Activated effector memory CD4-positive, alpha-beta T cell treated with anti-CD3 and anti-CD28 coated beads, Interleukin-2, amount 50 U/mL, for 16 hours (primary cell): ENCODE data around the gene PIK3R1.

ENCODE experiments used
- DNase-seq: peaks from one replicate; pipeline ENCODE4 v3.0.0-alpha.2; 2020

The PIK3R1 gene

DNA sequence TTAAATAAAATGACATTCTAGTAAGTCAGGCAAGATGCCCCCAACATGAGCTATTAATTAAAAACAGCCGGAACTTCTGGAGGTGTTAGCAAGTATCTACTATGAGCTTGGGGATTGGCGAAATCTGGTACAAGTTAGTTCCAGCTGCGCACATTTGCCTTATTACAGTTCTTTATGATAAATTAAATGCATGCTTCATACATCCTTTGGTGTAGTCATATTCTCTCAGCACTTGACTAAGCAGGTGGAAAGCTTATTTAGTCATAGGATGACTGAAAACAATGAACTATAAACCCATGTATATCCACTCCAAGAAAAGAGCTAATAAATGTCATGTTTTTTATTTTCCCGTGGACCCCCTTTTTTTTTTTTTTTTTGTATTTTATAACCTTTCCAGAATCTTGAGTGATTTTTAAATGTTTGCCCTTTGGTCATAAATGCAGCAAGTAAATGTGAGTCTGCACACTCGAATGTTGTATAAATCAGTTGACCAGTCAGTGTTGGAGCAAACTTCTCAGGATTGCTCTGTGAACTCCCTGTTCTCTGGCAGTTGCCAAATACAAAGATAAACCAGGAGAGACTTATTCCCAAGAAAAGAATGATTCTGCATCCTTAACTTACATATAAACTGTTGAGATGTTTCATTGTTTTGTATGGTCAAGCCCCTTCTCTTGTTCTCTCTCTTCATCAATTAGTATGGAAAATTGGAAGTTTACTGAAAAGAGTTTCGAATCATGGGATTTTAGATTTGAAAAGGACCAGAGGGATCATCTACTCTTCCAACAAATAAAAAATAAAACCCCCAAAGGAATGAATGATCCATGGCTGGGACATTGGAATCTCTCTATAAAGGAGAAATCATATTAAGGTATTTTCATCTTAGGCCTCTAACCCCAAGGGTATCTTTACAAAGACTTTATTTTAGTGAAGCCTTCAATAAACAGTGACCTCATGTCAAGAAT, 38.3 kb downstream of the PIK3R1 start:
- DNase-seq: no peak

DNA sequence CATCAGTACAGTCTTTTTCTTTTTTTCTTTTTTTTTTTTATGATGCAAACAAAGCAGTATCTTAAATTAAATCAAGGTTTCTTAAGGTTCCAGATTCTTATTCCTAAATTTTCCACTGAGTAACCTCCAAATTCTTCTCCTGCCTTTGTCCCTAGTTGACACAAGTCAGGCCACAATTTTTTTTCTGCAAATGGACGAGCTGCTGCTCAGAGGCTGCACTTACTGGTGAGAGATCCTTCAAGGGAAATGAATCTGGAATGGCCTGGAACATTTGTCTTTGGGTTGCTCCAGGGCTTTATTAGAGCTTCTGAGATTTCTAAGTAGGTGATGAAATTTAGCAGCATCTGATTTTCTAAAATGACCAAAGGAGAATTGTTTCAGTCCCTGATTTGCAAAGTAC, 39.3 kb downstream of the PIK3R1 start:
- DNase-seq: no peak

DNA sequence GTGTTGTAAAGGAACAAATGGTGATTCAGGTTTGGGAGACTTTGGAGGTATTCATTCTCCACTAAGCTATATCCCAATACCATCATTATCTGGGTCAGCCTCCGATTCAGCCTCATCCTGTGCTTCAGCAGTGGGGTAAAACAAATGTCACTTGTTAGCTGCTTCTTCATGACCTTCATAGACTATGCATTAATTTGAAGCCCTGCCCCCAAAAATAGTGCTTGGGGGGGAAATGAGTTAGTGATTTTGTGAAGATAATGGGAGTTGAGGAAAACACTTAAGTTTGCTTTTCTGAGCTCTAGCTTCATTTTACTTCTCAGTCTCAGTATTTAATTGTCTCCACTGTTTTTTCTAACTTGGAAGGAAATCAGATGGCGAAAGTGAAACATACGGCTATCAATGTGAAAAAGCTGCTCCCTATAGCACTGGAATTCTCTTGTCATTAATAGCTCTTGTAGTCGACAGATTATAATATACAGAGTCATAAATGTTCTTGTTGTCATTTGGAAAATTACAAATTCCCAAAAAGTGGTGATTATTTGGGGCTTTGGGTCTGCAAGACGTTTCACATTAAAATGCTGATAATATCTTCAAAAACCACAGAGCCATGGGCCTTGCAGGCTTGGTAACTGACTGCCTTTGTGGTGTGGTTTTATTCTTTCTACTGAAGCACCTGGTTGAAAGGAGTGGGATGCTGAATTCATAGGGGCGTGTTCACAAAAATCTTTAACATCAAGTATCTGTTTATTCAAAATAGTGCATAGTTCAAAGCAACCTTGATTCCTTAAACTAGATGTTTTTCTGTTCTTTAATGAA, 40.0 kb downstream of the PIK3R1 start:
- DNase-seq: no peak

DNA sequence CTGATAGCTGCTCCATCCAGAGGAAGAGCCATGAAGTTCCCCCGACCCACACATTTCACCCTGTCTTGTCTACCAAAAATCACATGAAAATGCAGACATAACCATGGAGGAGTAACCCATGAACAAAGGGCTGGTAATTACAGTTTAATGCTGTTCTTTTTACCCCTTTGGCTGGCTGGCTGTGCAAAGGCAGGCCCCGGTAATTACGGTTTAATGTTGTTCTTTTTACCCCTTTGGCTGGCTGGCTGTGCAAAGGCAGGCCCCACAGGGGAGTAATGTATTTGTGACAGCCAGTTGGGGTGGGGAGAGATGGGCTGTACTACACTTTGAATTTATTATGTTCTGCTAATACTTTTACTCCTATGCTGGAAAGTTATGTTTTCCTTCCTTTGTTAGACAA, 41.7 kb downstream of the PIK3R1 start:
- DNase-seq: no peak

DNA sequence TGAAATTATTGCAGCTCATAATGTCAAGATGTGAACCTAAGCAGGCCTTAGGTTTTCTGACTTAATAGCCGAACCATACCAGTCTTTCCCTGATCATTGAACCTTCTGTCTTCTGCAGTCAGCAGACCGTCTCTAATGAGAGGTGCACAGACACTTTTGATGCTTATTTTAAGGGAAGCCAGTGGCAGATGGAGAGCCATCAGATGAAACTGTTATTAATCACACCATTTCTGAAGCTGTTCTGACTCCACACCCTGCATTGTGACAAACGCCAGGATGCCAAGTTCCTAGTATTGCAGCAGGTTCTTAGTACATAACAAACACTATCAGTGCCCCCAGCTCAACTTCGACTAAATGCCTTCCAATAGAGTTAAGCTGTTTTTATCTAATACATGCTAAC, 43.0 kb downstream of the PIK3R1 start:
- DNase-seq: no peak

DNA sequence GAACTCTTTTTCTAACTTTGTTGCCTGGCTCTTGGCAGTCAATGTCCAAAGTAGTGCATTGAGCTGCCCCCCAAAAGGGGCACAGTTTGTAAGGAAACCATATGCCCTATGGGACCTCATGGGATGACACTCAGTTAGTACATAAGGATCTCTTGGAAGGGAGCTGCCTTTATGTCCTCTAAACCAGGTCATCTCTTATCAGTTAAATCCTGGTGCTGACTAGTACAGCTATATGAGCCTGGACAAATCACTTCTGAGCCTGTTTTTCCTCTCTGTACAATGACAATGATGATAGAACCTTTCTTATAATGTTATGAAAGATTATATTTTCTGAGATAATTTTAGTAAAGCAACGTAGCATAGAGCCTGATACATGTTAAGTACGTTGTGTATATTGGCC, 44.1 kb downstream of the PIK3R1 start:
- no peak for DNase-seq

DNA sequence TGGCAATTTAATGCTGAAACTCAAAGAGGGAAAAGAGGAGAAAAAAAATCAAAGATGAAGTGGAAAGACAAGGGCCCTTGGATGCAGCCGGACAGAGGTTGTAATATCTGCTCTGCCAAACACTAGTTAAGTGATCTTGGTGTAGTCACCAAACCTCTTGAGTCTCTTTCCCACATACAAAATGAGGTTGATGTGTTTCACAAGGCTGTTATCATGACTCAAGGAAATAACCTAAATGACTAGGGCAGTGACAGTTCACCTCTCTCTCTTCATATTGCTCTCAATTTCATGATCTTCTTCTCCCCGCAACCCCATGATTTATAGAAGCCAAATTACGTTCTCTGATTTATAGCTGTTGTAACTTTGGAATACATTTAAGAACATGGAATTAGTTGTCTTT, 44.9 kb downstream of the PIK3R1 start:
- no peak for DNase-seq

DNA sequence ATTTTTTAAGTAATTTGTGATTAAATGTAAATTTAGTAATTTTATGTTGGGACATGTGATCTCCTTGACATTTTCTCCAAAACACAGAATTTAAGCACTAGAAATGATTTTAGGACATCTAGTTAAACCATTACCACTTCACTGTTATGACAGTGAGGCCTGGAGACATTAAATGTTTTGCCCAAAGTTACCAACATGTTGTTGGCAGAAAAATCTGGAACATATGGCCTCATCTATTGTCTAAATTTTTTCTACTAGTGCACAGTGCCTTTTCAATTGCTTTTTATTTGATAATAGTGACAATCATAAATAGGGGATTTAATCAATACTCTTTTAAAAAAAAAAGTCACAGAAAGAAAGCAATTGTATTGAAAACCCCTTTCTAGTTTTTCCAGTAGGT, 45.6 kb downstream of the PIK3R1 start:
- DNase-seq: no peak

DNA sequence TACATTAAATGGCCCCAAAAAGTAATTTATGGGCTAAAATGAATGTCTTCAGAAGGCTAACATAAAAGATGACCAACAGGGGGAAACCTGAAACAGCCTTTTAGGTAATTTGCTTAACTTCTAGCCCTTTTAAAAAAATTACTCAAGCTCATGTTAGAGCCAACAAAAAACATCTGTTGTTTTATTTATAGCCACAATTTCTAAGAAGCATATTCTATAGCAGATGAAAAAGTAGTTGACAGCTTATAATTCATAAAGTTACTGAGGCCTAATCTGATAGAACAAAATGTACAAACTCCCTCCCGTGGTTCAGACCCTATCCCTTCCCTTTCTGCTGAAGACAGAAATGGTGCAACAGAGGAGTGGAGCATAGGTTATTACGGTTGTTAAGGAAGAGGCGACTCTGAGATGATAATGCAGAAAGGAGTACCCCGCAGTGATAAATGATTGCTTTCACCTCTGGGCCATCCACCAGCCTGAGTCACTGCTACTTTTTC, 46.1 kb downstream of the PIK3R1 start:
- DNase-seq: no peak

DNA sequence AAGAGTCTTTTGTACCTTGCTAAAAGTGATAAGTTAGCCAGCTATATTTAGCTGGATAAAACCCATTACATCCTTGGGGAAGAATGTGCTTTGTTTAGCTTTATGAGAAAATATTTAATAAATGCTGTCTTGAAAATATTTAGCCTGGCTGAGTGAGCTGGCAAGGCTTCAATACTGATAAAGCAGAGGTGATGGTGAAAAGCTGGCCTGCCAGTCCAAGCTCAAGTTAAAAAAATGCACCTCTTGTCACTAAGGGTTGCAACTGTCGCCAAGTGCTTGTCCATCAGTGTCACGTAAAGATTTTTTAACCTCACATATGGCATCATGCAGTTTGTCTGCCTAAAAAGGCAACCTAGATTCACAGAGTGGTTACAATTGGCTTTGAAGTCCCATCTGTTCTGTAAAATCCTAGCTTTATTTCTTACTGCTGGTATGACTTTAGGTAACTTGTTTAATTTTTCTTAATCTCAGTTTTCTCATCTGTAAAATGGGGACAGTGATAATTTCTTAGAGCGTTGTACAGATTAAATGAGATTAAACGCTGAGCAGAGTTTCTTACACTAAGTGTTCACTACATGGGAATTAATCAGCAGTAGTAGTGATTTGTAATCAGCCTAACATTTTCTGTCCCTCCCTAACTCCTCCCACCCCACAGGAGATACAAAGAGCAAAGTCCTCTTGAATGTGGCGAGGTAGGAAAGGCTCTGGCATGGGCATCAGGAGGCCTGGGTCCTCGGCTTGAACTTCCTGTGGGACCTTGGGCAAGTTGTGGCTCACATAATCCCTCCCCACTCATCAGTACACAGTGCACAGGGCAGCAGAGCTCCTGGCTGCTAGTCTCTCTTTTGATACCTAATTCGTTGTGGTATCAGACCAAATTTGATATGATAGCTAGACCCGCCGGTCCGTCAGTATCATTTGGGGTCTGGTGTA, 48.7 kb downstream of the PIK3R1 start:
- DNase-seq: no peak

DNA sequence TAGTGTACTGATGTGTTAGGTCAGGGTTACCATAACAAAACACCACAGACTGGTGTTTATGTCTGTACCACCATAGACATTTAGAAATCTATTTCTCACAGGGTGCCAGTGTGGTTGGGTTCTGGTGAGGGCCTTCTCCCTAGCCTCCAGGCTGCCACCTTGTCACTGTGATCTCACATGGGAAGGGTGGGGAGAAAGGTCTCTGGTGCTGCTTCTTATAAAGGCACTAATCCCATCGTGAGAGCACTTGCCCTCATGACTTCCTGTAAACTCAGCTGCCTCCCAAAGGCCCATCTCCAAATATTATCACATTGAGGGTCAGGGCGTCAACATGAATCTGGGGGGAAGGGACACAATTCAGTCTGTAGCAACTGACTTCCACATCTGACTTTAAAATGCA, 49.8 kb downstream of the PIK3R1 start:
- DNase-seq: no peak

DNA sequence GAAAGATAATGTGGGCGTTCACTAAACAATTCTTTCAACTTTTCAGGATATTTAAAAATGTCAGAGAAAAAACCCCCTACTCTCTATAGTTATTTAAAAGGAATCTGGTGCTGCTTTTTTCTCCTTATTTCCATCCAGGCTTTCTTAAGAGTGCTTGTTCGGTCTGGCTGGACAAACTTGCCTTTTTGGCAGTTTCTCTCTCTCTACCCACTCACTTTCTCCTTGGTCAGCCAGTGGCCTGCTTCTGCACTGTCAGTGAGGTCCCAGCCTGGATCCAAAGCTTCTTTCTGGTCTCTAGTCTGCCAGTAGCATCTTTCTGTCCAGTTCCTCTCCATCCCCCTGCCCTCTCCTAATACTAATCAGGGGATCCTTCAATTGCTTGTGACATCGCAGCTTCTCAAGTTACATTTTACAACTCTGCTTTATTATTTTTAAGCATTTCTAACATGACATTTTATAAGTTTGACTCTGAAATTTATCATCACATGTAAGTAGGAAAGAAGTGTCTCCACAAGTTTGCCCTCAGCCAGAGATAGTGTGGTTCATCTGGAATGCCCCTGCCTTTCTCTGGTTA, 50.4 kb downstream of the PIK3R1 start:
- DNase-seq: no peak

DNA sequence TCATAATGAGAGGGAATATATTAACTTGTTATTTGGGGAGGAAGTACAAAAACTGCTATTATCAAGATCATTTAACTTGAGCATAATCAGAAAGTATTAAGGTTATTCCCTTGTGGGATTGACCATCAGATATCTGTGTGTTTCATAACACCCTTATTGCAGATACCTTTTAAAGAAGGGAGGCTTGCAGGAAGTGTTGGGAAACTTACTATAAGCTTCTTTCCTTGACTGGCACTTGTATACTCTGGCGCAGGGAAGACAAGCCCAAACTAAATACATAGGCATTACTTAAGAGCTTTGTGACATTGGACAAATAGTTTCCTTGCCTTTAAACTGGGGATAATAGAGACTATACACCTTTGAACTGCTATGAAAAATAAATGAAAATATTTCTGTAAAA, 50.9 kb downstream of the PIK3R1 start:
- DNase-seq: no peak

DNA sequence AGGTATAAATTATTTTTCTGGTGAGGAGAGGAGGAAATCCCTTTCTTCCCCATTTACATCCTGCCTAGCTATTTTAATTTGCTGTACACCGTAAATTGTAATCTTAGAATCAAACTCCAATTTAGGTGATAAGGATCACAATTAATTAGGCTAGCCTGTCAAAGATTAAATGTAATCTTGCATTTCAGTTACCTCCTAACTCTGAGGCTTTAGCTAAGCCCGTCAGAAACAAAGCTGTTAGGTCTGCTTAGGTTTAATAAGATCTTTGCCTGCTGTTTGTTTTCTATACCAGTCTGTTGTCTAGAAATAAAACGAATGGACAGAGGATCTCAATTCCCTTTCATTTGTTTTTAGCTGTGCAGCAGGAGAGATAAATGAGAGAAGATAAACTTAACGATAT, 51.5 kb downstream of the PIK3R1 start:
- DNase-seq: no peak

DNA sequence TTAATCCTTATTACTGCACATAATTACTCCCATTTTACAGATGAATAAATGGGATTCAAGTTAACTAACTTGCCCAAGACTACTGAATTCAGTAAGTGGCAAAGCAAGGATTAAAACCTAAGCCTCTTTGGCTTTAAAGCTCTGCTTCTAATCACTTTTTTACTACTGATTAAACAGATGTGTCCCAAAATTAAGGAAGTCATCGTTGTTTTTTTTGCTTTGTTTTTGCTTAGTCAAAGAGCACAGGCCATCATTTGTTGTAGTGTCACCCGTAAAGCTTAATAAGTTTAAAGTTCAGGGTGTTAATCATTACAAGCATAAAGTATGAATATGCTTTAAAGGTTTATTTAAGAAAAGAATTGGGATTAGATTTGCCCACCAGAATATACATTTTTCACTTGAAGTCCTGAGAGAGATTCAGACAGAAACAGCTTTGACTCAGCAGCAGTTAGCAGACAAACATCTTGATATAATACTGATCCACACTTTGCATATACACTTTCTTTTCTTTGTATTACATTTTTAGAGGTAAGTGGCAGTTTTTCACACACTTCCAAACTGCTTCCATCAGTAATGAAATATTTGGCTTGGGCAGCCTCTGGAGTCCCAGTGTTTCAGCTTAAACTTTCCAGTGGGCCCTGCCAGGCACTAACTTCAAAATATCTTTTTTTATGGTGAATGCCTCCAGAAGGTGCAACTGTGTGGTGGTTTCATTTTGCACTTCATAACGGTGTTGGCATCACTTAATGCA, 52.7 kb downstream of the PIK3R1 start:
- DNase-seq: no peak

DNA sequence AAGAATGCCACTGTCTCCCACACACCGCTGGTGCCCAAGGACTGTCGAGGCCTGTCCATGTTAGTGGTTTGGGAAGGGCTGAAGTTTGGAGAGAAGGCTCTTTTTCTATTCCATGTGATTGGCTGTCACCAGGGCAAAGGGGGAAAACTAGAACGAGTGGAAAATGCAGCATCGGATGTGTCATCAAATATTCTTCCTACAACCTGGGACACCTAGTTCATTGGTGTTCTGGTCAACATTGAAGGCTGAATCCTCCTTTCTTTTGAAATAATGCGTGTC, 53.2 kb downstream of the PIK3R1 start:
- no peak for DNase-seq

DNA sequence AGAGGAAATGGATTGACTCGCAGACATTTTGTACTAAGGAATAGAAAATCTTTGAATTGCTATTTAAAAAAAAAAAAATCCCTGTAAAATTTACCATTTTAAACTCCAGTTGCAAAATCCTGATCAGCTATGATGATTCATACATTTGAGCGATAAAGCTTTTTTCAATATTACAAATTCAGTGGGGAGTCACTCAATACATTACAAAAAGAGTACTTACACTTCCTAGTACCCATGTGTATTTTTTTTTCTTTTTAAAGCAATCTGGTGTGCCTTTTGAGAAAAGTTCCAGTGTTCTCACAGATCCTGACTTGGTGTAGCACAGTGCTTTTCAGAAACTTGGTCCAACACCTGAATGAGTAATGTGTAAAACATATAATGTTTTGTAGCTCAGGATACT, 54.3 kb downstream of the PIK3R1 start:
- DNase-seq: no peak

DNA sequence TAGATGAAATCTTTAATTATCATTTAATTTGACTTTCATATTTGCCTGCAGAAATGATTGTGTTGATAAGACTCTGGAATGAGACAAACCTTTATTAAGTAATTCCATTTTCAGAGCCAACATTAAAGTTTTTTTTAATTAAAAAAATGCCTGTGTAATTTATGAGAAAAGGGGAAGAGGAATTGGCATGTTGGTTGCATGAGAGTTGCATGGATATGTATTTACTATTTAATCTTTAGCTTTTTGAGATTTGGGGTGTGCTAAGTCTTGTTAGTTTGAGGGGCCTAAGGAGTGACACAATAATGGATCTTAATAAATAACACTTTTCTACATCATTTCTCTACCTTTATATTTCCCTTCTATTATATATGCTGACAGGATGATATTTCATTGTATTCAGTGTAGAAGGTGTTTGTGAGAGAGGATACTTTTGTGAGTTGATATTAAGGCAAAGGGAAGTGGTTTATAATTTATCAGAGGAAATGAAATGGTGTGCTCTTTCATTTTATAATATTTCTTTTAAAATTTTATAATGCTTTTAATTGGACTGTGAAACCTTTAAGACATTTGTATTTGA, 54.9 kb downstream of the PIK3R1 start:
- DNase-seq: no peak

DNA sequence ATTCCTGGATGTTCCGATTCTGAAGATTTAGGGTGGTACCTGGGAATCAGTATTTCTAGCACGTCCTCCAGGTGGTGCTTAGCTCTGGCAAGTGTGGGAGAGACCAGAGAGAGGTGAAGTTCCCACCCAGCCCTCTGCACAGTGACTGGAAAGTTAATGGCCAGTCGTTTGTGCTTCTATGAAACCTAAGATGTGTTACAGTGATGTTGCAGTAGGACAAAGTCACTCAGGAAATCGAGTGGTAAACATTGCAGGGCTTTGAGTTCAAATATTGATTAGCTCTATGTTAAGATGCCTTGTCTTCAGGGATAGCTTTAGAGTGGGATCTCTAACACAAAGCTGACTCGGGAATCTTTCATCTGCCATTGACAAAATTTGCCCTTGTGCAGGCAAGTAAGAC, 55.6 kb downstream of the PIK3R1 start:
- no peak for DNase-seq

DNA sequence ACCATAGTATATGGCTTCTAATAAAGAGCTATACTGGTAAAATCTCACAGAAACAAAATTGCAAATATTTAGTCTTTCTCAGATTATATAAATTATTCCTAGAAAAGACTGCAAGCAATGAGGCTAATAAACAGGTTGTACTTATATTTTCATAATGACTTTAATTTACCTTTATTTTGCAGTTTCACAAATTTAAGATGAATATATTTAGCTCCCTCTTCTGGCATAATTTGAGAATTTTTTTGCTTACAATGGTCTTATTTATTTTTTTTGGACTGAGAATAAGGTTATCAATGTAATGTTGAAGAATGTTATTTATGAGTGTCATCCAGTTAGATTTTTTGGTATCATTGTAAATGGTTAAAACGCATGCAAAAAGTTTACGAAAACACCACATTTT, 56.7 kb downstream of the PIK3R1 start:
- DNase-seq: no peak

DNA sequence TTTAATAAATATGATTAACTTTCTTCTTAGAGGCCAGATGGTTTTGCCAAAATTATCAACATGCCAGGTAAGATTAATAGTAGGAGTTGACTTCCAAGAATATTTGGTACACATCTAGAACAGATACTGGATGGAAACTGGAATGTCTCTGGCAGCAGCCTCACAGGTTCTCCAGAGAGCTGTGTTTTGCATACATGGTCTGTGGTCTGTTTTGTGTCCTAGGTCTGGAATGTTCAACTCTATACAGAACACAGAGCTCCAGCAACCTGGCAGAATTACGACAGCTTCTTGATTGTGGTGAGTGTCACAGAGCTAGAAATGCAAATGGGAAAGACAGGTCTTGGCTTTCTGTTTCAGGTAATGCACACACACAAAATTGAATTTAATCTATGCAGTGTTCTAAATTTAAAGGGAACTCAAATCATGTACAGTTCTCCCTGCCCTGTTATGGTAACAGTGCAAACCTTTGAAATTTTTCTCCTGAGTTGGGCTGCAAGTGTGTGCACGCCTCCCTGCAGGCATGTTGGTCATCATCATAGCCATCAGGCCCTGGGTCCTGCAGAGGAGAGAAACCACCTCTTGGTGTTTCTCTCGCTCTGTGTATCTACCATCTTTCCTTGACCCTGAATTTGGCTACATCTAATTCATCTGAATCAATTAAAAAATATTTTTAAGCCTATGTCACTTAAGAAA, 58.3 kb downstream of the PIK3R1 start:
- DNase-seq: no peak
